Common myeloid progenitor, CD34-positive (primary cell): Measurements from ENCODE around the gene NFATC3.
"Not testable (repeated sequence)": the region's sequence is repeated elsewhere in the genome, so short reads cannot be mapped to it uniquely, and the experiment has no call there.

Experiments used
- CTCF ChIA-PET: fragments of 350-600 bp; sonication (Branson Sonifier 250); formaldehyde crosslinking; loops from one replicate; lab custom pipeline; 2021; ENCODE audit warnings: antibody characterized with exemption; lab: Charles Lee
- POLR2A ChIA-PET: fragments of 350-600 bp; sonication (Branson Sonifier 250); formaldehyde crosslinking; loops from one replicate; lab custom pipeline; 2021; ENCODE audit warnings: antibody characterized with exemption; lab: Charles Lee
- DNase-seq, 3 donors: peaks; one replicate each; pipeline versions ENCODE4 v3.0.0 to v3.0.0-alpha.2; 2013
- H3K27ac ChIP-seq, 2 experiments: 1 replicate in 1 of 2; 2 replicates in 1 of 2; pipeline ENCODE4 v1.7.0; 2013; ENCODE audit warnings: inconsistent platforms in 2 of 2, low read length in 2 of 2, mild to moderate bottlenecking in 2 of 2, low read depth in 1 of 2, moderate library complexity in 1 of 2; ENCODE audit not compliant: severe bottlenecking in 2 of 2, insufficient read depth in 1 of 2, poor library complexity in 1 of 2
- H3K27me3 ChIP-seq, 5 experiments: replicated peaks in 2 of 5; 1 replicate in 3 of 5; 2 replicates in 2 of 5; pipeline versions ENCODE4 v1.6.1 to v1.7.0; 2013; ENCODE audit warnings: low read length in 4 of 5, mild to moderate bottlenecking in 2 of 5, moderate library complexity in 2 of 5, inconsistent platforms in 1 of 5; ENCODE audit not compliant: insufficient read depth in 5 of 5, control insufficient read depth in 4 of 5
- H3K36me3 ChIP-seq, 4 experiments: 1 replicate in 2 of 4; 2 replicates in 2 of 4; pipeline versions ENCODE4 v1.6.1 to v1.7.0; 2013; ENCODE audit warnings: low read length in 3 of 4, control low read depth in 1 of 4, mild to moderate bottlenecking in 1 of 4; ENCODE audit not compliant: control insufficient read depth in 4 of 4, insufficient read depth in 4 of 4
- H3K4me1 ChIP-seq, 4 experiments: 1 replicate in 3 of 4; 2 replicates in 1 of 4; pipeline versions ENCODE4 v1.6.1 to v1.7.1; 2013; ENCODE audit warnings: low read length in 3 of 4, mild to moderate bottlenecking in 3 of 4, control low read depth in 1 of 4, inconsistent platforms in 1 of 4, moderate library complexity in 1 of 4; ENCODE audit not compliant: control insufficient read depth in 4 of 4, insufficient read depth in 4 of 4; ENCODE audit errors: control extremely low read depth in 1 of 4
- H3K4me3 ChIP-seq, 7 experiments: 1 replicate in 4 of 7; 2 replicates in 3 of 7; pipeline versions ENCODE4 v1.5.1 to v1.7.0; 2013; ENCODE audit warnings: mild to moderate bottlenecking in 7 of 7, low read length in 6 of 7, moderate library complexity in 6 of 7, inconsistent platforms in 2 of 7, low read depth in 2 of 7, control low read depth in 1 of 7; ENCODE audit not compliant: insufficient read depth in 4 of 7, control insufficient read depth in 1 of 7; ENCODE audit errors: extremely low read depth in 1 of 7
- H3K9me3 ChIP-seq, 5 experiments: 1 replicate in 4 of 5; 2 replicates in 1 of 5; pipeline versions ENCODE4 v1.6.1 to v1.7.1; 2013; ENCODE audit warnings: low read length in 4 of 5, mild to moderate bottlenecking in 2 of 5, inconsistent platforms in 1 of 5, low read depth in 1 of 5, moderate library complexity in 1 of 5; ENCODE audit not compliant: control insufficient read depth in 4 of 5, insufficient read depth in 2 of 5; ENCODE audit errors: control extremely low read depth in 1 of 5
- WGBS: methylation state at CpG from one replicate; pipeline ENCODE4 v1.1.5; 2013; ENCODE audit not compliant: insufficient coverage; 5-methylcytosine and 5-hydroxymethylcytosine counted together

NFATC3 gene

DNA sequence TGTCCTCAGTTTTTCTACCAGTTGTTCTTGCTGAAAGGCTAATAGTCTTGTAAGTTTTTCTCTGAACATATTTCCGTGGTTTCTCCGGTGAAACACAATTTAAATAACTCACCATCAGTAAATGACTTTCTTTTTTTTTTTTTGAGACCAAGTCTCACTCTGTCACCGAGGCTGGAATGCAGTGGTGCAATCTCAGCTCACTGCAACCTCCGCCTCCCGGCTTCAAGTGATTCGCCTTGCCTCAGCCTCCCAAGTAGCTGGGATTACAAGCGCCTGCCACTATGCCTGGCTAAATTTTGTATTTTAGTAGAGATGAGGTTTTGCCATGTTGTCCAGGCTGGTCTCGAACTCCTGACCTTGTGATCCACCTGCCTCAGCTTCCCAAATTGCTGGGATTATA, 29.8 kb downstream of the NFATC3 start:
- POLR2A ChIA-PET: not testable (repeated sequence)

DNA sequence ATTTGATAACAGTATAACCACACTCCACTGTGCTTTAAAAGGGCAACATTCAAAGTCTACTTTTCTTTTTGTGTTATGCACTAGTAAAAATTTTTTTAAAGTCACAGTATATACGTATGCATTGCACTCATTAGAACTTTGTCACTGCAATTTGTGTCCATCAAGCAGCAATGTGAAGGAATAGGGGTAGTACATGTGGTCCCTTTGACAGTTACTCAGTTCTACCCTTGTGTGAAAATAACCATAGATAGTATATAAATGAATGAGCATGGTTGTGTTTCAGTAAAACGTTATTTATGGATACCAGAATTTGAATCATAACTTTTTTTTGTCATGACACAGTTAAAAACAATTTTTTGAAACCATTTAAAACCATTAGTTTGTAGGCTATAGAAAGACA, 30.7 kb downstream of the NFATC3 start:
- peaks cover 0 to 8% (median 1%) of the 10 kb centered on the region in 4 experiments for H3K4me1 ChIP-seq
- no peak overlapping the region for H3K4me3 ChIP-seq
- CTCF ChIA-PET: interaction anchor here (1.0 to 5.6 kb wide), 4 partner anchors 22 to 55 kb away, joined by 3 to 54 read pairs (median 6); no protein-coding TSS in a partner anchor
- 100% methylated on average over 1 of the region's 2 CpGs for WGBS
- DNase-seq: no peak
- POLR2A ChIA-PET: no interaction called here
- no peak overlapping the region for H3K27ac ChIP-seq
- H3K27me3 ChIP-seq: no peaks in the 10 kb centered on the region
- H3K36me3 ChIP-seq: no peaks in the 10 kb centered on the region
- H3K9me3 ChIP-seq: peaks cover 0 to 8% (median 0%) of the 10 kb centered on the region in 5 experiments

More for the DNA sequence above, 29.8 kb downstream of the NFATC3 start:
- H3K27ac ChIP-seq, H3K36me3 ChIP-seq, H3K4me1 ChIP-seq, DNase-seq, H3K4me3 ChIP-seq, H3K27me3 ChIP-seq, H3K9me3 ChIP-seq: not testable (repeated sequence)
- WGBS: 91% methylated on average over 7 of the region's 8 CpGs
- CTCF ChIA-PET: interaction anchor here (0.6 to 1.9 kb wide), 5 partner anchors 16 to 322 kb away, joined by 3 to 7 read pairs (median 3); no protein-coding TSS in a partner anchor

DNA sequence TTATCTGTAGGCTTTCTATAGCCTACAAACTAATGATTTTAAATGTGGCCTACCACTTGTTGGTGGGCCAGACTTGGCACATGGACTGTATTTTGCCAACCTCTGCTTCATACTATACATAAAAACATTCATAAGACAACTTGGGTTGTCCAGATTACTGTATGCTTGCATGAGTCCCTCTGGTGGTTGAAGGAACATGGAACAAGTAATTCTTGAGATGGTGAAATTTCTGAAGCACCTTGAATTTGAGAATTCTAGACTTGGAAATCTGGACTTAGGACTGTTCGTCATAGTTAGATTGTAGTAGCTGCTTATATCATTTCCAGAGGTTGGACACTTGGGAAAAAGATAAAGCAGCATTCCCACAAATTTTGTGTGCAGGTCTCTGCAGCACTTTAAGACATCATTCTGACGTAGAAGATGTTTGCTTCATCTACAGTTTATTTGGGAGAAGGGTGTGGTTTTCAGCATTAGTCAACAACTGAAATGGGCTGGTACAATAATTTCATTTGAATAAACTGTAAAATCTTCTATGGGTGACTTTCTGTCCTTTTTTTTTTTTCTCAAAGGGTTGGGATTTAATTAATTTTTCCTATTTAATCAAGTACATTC, 31.2 kb downstream of the NFATC3 start:
- Histone ChIP-seq H3K27me3 (no peaks in the 10 kb centered on the region), H3K4me1 (peaks cover 0 to 8% (median 1%) of the 10 kb centered on the region in 4 experiments), H3K9me3 (peaks cover 0 to 5% (median 0%) of the 10 kb centered on the region in 5 experiments), H3K4me3 (no peak overlapping the region), H3K36me3 (no peaks in the 10 kb centered on the region), H3K27ac (no peak overlapping the region)
- ChIA-PET POLR2A (no interaction called here), CTCF (interaction anchor here (1.0 to 5.6 kb wide), 8 partner anchors 10 to 213 kb away, joined by 3 to 54 read pairs (median 4); no protein-coding TSS in a partner anchor)
- 90% methylated on average over 2 of the region's 2 CpGs for WGBS
- peak; percentile 57 to 70 (median 68) for DNase-seq

DNA sequence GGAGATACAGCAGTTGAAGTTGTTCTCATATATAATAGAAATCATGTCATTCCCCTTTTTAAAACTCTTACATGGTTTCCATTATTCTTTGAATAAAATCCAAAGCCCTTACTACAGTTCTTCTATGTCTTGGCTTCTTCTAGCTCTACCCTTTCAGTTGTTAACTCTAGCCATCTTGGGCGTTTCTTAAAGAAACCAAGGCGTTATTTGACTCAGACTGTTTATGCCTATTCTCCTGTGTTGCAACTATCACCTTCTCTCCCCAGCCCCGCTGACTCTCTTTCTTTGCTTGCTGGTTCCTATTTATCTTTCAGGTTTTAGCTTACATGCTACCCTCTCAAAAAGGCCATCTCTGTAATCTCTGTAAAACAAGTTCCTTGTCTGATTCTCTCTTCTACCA, 32.7 kb downstream of the NFATC3 start:
- no peak for DNase-seq
- 93% methylated on average over 3 of the region's 3 CpGs for WGBS
- Histone ChIP-seq H3K4me1 (peaks cover 0 to 8% (median 1%) of the 10 kb centered on the region in 4 experiments), H3K9me3 (no peaks in the 10 kb centered on the region), H3K36me3 (peaks cover 2 to 11% (median 6%) of the 10 kb centered on the region in 4 experiments), H3K27me3 (no peaks in the 10 kb centered on the region), H3K4me3 (no peak overlapping the region), H3K27ac (no peak overlapping the region)
- ChIA-PET POLR2A (no interaction called here), CTCF (interaction anchor here (0.8 to 5.6 kb wide), 7 partner anchors 11 to 211 kb away, joined by 3 to 54 read pairs (median 3); no protein-coding TSS in a partner anchor)

DNA sequence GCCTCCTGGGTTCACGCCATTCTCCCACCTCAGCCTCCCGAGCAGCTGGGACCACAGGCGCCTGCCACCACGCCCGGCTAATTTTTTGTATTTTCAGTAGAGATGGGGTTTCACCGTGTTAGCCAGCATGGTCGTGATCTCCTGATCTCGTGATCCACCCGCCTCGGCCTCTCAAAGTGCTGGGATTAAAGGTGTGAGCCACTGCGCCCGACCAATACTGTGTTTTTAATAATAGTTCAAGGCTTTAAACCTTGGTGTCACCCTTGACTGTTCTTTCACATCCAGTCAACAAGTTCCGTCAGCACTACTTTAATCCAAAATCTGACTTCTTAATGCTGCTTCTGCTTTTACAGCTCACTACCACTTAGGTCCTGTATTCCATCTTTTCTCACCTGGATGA, 33.8 kb downstream of the NFATC3 start:
- POLR2A ChIA-PET, H3K4me3 ChIP-seq, H3K4me1 ChIP-seq, H3K27ac ChIP-seq, H3K9me3 ChIP-seq, DNase-seq, H3K27me3 ChIP-seq: not testable (repeated sequence)
- CTCF ChIA-PET: interaction anchor here (1.7 to 5.6 kb wide), 2 partner anchors 10 to 25 kb away, joined by 4 to 54 read pairs; no protein-coding TSS in a partner anchor
- H3K36me3 ChIP-seq: peaks cover 2 to 13% (median 6%) of the 10 kb centered on the region in 4 experiments
- 100% methylated on average over 3 of the region's 13 CpGs for WGBS

DNA sequence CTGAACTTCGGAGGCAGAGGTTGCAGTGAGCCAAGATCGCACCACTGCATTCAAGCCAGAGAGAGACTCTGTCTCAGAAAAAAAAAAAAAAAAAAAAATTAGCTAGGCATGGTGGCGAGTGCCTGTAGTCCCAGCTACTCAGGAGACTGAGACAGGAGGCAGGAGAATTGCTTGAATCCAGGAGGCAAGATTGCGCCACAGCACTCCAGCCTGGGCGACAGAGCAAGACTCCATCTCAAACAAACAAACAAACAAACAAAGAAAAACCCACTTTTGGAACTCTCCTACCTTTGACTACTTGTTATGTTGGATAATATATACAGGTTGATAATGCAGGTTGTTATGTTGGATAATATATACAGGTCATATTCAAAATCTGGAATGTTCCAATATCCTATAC, 35.3 kb downstream of the NFATC3 start:
- H3K36me3 ChIP-seq: peaks cover 2 to 13% (median 6%) of the 10 kb centered on the region in 4 experiments
- WGBS: 80% methylated on average over 1 of the region's 5 CpGs
- not testable (repeated sequence) for H3K4me1 ChIP-seq, H3K27ac ChIP-seq, H3K4me3 ChIP-seq, H3K27me3 ChIP-seq, DNase-seq, H3K9me3 ChIP-seq
- ChIA-PET POLR2A (interaction anchor here (0.5 kb wide), 1 partner anchor 83 kb away, joined by 3 read pairs; no protein-coding TSS in a partner anchor), CTCF (interaction anchor here (0.7 to 5.6 kb wide), 4 partner anchors 9 to 108 kb away, joined by 3 to 54 read pairs (median 5); partner anchors contain the start of gene NFATC3)

DNA sequence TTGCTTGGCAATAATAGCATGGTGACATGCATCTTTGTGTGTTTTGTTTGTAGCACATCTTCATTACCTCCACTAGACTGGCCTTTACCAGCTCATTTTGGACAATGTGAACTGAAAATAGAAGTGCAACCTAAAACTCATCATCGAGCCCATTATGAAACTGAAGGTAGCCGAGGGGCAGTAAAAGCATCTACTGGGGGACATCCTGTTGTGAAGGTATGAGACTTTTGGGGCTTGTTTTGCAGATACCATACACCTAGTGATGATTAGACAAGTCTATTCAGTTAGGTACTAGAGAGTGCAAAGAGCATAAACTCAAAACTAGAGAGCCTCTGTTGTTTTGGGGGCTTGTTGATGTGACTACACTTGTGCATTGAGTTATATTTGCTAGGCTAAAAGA, 41.2 kb downstream of the NFATC3 start:
- CTCF ChIA-PET: interaction anchor here (0.7 kb wide), 2 partner anchors 9 to 18 kb away, joined by 3 to 4 read pairs; no protein-coding TSS in a partner anchor

More for the DNA sequence above, 41.2 kb downstream of the NFATC3 start:
- POLR2A ChIA-PET: no interaction called here
- no peaks in the 10 kb centered on the region for H3K27me3 ChIP-seq
- 100% methylated on average over 1 of the region's 2 CpGs for WGBS
- peaks cover 0 to 10% (median 3%) of the 10 kb centered on the region in 4 experiments for H3K4me1 ChIP-seq
- H3K4me3 ChIP-seq: no peak overlapping the region
- H3K9me3 ChIP-seq: no peaks in the 10 kb centered on the region
- H3K27ac ChIP-seq: no peak overlapping the region
- peaks cover 7 to 20% (median 13%) of the 10 kb centered on the region in 4 experiments for H3K36me3 ChIP-seq
- DNase-seq: no peak
